Measurements from ENCODE around the gene MTOR.

DNA sequence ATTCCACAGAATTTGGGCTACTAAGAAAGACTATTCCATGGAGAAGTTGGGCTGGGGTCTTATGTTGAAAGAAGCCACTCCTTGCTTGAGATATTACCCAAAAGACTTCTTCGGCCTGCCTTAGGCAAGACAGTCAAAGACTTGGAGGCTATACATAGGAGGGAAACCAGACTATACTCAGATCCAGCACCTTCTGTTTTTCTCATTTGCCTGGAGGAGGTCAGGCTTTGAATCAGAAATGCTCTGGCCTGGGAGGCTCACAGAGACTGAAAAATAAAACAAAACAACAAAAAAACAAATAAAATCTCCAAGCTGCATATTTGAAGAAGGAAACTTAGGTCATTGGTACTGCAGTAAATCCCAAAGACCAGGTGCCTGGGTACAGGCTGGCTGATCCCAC is 124.3 kb downstream of the MTOR start:
- TF ChIP-seq EZH2 (IDR thresholded peaks at IDR 0.05; ENCODE audit: low read length, unreplicated experiment) = no peak
- TF ChIP-seq, protein P1, sequence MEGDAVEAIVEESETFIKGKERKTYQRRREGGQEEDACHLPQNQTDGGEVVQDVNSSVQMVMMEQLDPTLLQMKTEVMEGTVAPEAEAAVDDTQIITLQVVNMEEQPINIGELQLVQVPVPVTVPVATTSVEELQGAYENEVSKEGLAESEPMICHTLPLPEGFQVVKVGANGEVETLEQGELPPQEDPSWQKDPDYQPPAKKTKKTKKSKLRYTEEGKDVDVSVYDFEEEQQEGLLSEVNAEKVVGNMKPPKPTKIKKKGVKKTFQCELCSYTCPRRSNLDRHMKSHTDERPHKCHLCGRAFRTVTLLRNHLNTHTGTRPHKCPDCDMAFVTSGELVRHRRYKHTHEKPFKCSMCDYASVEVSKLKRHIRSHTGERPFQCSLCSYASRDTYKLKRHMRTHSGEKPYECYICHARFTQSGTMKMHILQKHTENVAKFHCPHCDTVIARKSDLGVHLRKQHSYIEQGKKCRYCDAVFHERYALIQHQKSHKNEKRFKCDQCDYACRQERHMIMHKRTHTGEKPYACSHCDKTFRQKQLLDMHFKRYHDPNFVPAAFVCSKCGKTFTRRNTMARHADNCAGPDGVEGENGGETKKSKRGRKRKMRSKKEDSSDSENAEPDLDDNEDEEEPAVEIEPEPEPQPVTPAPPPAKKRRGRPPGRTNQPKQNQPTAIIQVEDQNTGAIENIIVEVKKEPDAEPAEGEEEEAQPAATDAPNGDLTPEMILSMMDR (conservative IDR thresholded peaks at IDR 0.05; ENCODE audit: low read depth, low read length) = no peak
- no peak for TF ChIP-seq EZH2phosphoT487 (IDR thresholded peaks at IDR 0.05; ENCODE audit: borderline replicate concordance, low read length)
